HepG2 (cell line): ENCODE data around the gene EI24. TPM values are rescaled to one million over a fixed set of nuclear protein-coding genes. Genes with fewer than 3 reads are reported as not detected.
A peak's percentile ranks its signal among the peaks of the same experiment; 100 is the strongest.

Source experiments
- ARID5B ChIP-seq: IDR thresholded peaks from 2 replicates; pipeline ENCODE4 v1.4.0; 2020; ENCODE audit warnings: mild to moderate bottlenecking, missing genetic modification reagents
- ARNT ChIP-seq: fragments of 450-650 bp; IDR thresholded peaks from 2 replicates; pipeline ENCODE4 v1.6.1; 2017
- GMEB1 ChIP-seq: sonication (generic); formaldehyde crosslinking; IDR thresholded peaks from 2 replicates; pipeline ENCODE4 v1.5.1; 2020; ENCODE audit warnings: missing genetic modification reagents, mild to moderate bottlenecking, borderline replicate concordance
- HNRNPH1 ChIP-seq: fragments of 200-400 bp; formaldehyde crosslinking; optimal IDR thresholded peaks from 2 replicates; pipeline ENCODE3; 2017; ENCODE audit warnings: mild to moderate bottlenecking, low read depth, low read length
- IRF9 ChIP-seq: sonication (generic); formaldehyde crosslinking; IDR thresholded peaks from 2 replicates; pipeline ENCODE4 v1.8.0; 2022; ENCODE audit warnings: missing genetic modification reagents, mild to moderate bottlenecking, borderline replicate concordance
- MAFK ChIP-seq, 2 experiments: IDR thresholded peaks in 1 of 2; conservative IDR thresholded peaks in 1 of 2; 2 replicates each; pipeline ENCODE4 v1.6.1; 2011; ENCODE audit warnings: improper control_type of control experiment in 2 of 2, low read length in 2 of 2
- MED1 ChIP-seq: sonication (generic); formaldehyde crosslinking; IDR thresholded peaks from 2 replicates; pipeline ENCODE4 v1.4.0; 2020; ENCODE audit warnings: missing genetic modification reagents
- MED8 ChIP-seq: sonication (generic); formaldehyde crosslinking; IDR thresholded peaks from 2 replicates; pipeline ENCODE4 v1.8.1; 2023; ENCODE audit warnings: mild to moderate bottlenecking, missing genetic modification reagents; ENCODE audit not compliant: insufficient replicate concordance
- MIER3 ChIP-seq: IDR thresholded peaks from 2 replicates; pipeline ENCODE4 v1.6.1; 2016; ENCODE audit warnings: missing compliant biosample characterization, borderline replicate concordance
- NFIB ChIP-seq: sonication (generic); formaldehyde crosslinking; IDR thresholded peaks from 2 replicates; pipeline ENCODE4 v1.9.0; 2021; ENCODE audit warnings: missing genetic modification reagents, mild to moderate bottlenecking, borderline replicate concordance
- PAWR ChIP-seq: sonication (generic); formaldehyde crosslinking; IDR thresholded peaks from 2 replicates; pipeline ENCODE4 v1.4.0; 2020; ENCODE audit warnings: missing genetic modification reagents, mild to moderate bottlenecking, borderline replicate concordance
- RBFOX2 ChIP-seq: fragments of 200-400 bp; formaldehyde crosslinking; IDR thresholded peaks from 2 replicates; pipeline ENCODE4 v1.6.1; 2017; ENCODE audit warnings: low read depth, mild to moderate bottlenecking, low read length
- THAP11 ChIP-seq: IDR thresholded peaks from 2 replicates; pipeline ENCODE4 v1.6.1; 2016; ENCODE audit warnings: missing biosample characterization, missing genetic modification reagents
- WIZ ChIP-seq: sonication (generic); formaldehyde crosslinking; IDR thresholded peaks from 2 replicates; pipeline ENCODE4 v1.5.1; 2020; ENCODE audit warnings: mild to moderate bottlenecking, missing genetic modification reagents
- ZNF124 ChIP-seq: sonication (generic); formaldehyde crosslinking; IDR thresholded peaks from 2 replicates; pipeline ENCODE4 v1.4.0; 2020; ENCODE audit warnings: missing genetic modification reagents
- ZNF512 ChIP-seq: sonication (generic); formaldehyde crosslinking; IDR thresholded peaks from 2 replicates; pipeline ENCODE4 v1.4.0; 2020; ENCODE audit warnings: mild to moderate bottlenecking, missing genetic modification reagents
- ZNF678 ChIP-seq: sonication (generic); formaldehyde crosslinking; IDR thresholded peaks from 2 replicates; pipeline ENCODE4 v1.4.0; 2020; ENCODE audit warnings: mild to moderate bottlenecking, missing genetic modification reagents
- ZNF75D ChIP-seq: sonication (generic); formaldehyde crosslinking; IDR thresholded peaks from 2 replicates; pipeline ENCODE4 v1.8.1; 2023; ENCODE audit warnings: missing genetic modification reagents, mild to moderate bottlenecking, borderline replicate concordance
- ZNF800 ChIP-seq: sonication (generic); formaldehyde crosslinking; IDR thresholded peaks from 2 replicates; pipeline ENCODE4 v1.4.0; 2020; ENCODE audit warnings: missing genetic modification reagents
- polyA plus RNA-seq, 8 experiments: library from polyadenylated mRNA; depleted of rRNA in 3 of 8; stranded (reverse) in 7 of 8; unstranded in 1 of 8; fragments of >200 nt; fragmentation: Illumina TruSeq in 4 of 8; extraction: Trizol in 4 of 8; gene quantifications; 2 replicates each; pipeline versions ENCODE4 v1.2.1 to v1.2.3, GENCODE V29; 2011 to 2016; ENCODE audit warnings: low read depth in 4 of 8, missing spikeins in 1 of 8, mixed read lengths in 1 of 8; ENCODE audit not compliant: insufficient read depth in 1 of 8
- total RNA-seq, 5 experiments: library from RNA; depleted of rRNA; stranded (reverse); fragments of >200 nt; fragmentation: Illumina TruSeq; extraction: Trizol; gene quantifications; 2 replicates each; pipeline ENCODE4 v1.2.3, GENCODE V29; 2016; ENCODE audit warnings: low read depth in 1 of 5

The EI24 gene
- total and polyA plus RNA-seq, 2 of the 13 experiments (the other 11 are each of a cell fraction or from before 2014, with no cell fraction given) = 84.7 to 126 TPM

- TF ChIP-seq IRF9 (CRISPR knock-in tag) (no peak), MAFK (conservative IDR thresholded peaks at IDR 0.05 in 1 of 2, IDR thresholded peaks at IDR 0.05 in 1 of 2; ENCODE audit: low read length in 2 of 2) (no peak), ZNF678 (CRISPR knock-in tag) (no peak), ZNF124 (CRISPR knock-in tag) (no peak; the same call in 1 of the 2 replicates), ZNF75D (CRISPR knock-in tag) (no peak), ZNF512 (no peak), GMEB1 (CRISPR knock-in tag) (peak; percentile 94), MIER3 (CRISPR knock-in tag) (peak; percentile 16; the same call in 1 of the 2 replicates), RBFOX2 (peak; percentile 73), WIZ (no peak), NFIB (CRISPR knock-in tag) (no peak), HNRNPH1 (no peak), ARNT (no peak), MED8 (CRISPR knock-in tag) (peak; percentile 41), THAP11 (CRISPR knock-in tag) (peak; percentile 88), PAWR (CRISPR knock-in tag) (no peak), ARID5B (CRISPR knock-in tag) (peak; percentile 67), MED1 (CRISPR knock-in tag) (peak; percentile 42), ZNF800 (0 out of 2 replicates have a peak, but pooled peaks have one; percentile 52)
Observed at GRCh38 chr11:125592305-125593113, 23.2 kb downstream of the EI24 start, which contains the start of gene STT3A (continued).
